HAP-1 (cell line): ENCODE measurements around the gene ITM2B.

ENCODE experiments used
- DNase-seq, 2 experiments: peaks; one replicate each; pipeline ENCODE4 v3.0.0-alpha.2; 2016 to 2020; ENCODE audit warnings: low spot score in 2 of 2
- H3K27me3 ChIP-seq: fragments of 250-450 bp; sonication (Bioruptor Pico); 2 replicates; pipeline ENCODE4 v1.5.1; 2020; ENCODE audit warnings: low read depth, mild to moderate bottlenecking, moderate library complexity
- H3K36me3 ChIP-seq: fragments of 250-450 bp; sonication (Bioruptor Pico); replicated peaks from 2 replicates; pipeline ENCODE4 v1.5.1; 2020; ENCODE audit warnings: mild to moderate bottlenecking
- H3K4me1 ChIP-seq: fragments of 250-450 bp; sonication (Bioruptor Pico); 2 replicates; pipeline ENCODE4 v1.5.1; 2020; ENCODE audit warnings: mild to moderate bottlenecking
- H3K4me3 ChIP-seq: fragments of 250-450 bp; sonication (Bioruptor Pico); 2 replicates; pipeline ENCODE4 v1.5.1; 2020; ENCODE audit warnings: mild to moderate bottlenecking, moderate library complexity
- H3K9me3 ChIP-seq: fragments of 250-450 bp; sonication (Bioruptor Pico); 2 replicates; pipeline ENCODE4 v1.5.1; 2020; ENCODE audit warnings: mild to moderate bottlenecking, moderate library complexity
- in situ Hi-C: fragments of 300-500 bp; cut with MboI; formaldehyde crosslinking; loops from 3 replicates; pipeline ENCODE4 v1.14.3; 2020; ENCODE audit warnings: low sequenced_read_pairs, inconsistent platforms, mixed read lengths

Gene ITM2B

GRCh38 chr13:48291730-48292129 lies 58.7 kb downstream of the ITM2B start:
- DNase-seq: no peak
- H3K27me3 ChIP-seq: peaks cover 14% of the 10 kb centered on the region
- in situ Hi-C loops: no loop called here

GRCh38 chr13:48292650-48293049 lies 59.6 kb downstream of the ITM2B start:
- Histone ChIP-seq H3K27me3 (peaks cover 14% of the 10 kb centered on the region), H3K4me1 (no peaks in the 10 kb centered on the region; the same call in 1 of the 2 replicates), H3K9me3 (no peaks in the 10 kb centered on the region), H3K4me3 (no peak overlapping the region), H3K36me3 (no peaks in the 10 kb centered on the region)
- in situ Hi-C loops: no loop called here
- no peak for DNase-seq

More at GRCh38 chr13:48291730-48292129, 58.7 kb downstream of the ITM2B start:
- Histone ChIP-seq H3K4me3 (no peak overlapping the region), H3K36me3 (no peaks in the 10 kb centered on the region), H3K4me1 (peaks cover 9% of the 10 kb centered on the region), H3K9me3 (no peaks in the 10 kb centered on the region)

- no peaks in the 10 kb centered on the region for H3K36me3 ChIP-seq
- no peaks in the 10 kb centered on the region for H3K4me1 ChIP-seq
- peaks cover 9% of the 10 kb centered on the region for H3K27me3 ChIP-seq
- H3K9me3 ChIP-seq: no peaks in the 10 kb centered on the region
- in situ Hi-C loops: no loop called here
- no peak for DNase-seq
- H3K4me3 ChIP-seq: no peak overlapping the region
Measured at GRCh38 chr13:48294653-48295052, 61.6 kb downstream of the ITM2B start.

GRCh38 chr13:48295271-48295670 lies 62.3 kb downstream of the ITM2B start:
- no peaks in the 10 kb centered on the region for H3K4me1 ChIP-seq
- no peaks in the 10 kb centered on the region for H3K36me3 ChIP-seq
- no peak for DNase-seq
- no peak overlapping the region for H3K4me3 ChIP-seq
- peaks cover 3% of the 10 kb centered on the region; the same call in 1 of the 2 replicates for H3K27me3 ChIP-seq
- H3K9me3 ChIP-seq: no peaks in the 10 kb centered on the region
- in situ Hi-C loops: no loop called here

- Histone ChIP-seq H3K4me3 (no peak overlapping the region), H3K9me3 (no peaks in the 10 kb centered on the region), H3K36me3 (0 out of 2 replicates have a peak, but pooled peaks cover 4% of the 10 kb centered on the region), H3K27me3 (no peaks in the 10 kb centered on the region), H3K4me1 (no peaks in the 10 kb centered on the region)
- in situ Hi-C loops: no loop called here
- DNase-seq: no peak
Measured at GRCh38 chr13:48296528-48296927, 63.5 kb downstream of the ITM2B start.

- DNase-seq: no peak
Measured at GRCh38 chr13:48297131-48297786, 64.3 kb downstream of the ITM2B start.

GRCh38 chr13:48299591-48299990 lies 66.6 kb downstream of the ITM2B start:
- DNase-seq: no peak

More at GRCh38 chr13:48297131-48297786, 64.3 kb downstream of the ITM2B start:
- in situ Hi-C loops: no loop called here
- no peaks in the 10 kb centered on the region for H3K9me3 ChIP-seq
- H3K36me3 ChIP-seq: 0 out of 2 replicates have a peak, but pooled peaks cover 4% of the 10 kb centered on the region
- no peaks in the 10 kb centered on the region for H3K27me3 ChIP-seq
- H3K4me3 ChIP-seq: no peak overlapping the region
- no peaks in the 10 kb centered on the region for H3K4me1 ChIP-seq

GRCh38 chr13:48302871-48303358 lies 69.9 kb downstream of the ITM2B start:
- DNase-seq: peak in 1 of 2 experiments; percentile 14
- Histone ChIP-seq H3K36me3 (0 out of 2 replicates have a peak, but pooled peaks cover 4% of the 10 kb centered on the region), H3K9me3 (no peaks in the 10 kb centered on the region), H3K27me3 (no peaks in the 10 kb centered on the region), H3K4me3 (peak overlapping the region; percentile 86), H3K4me1 (peaks cover 8% of the 10 kb centered on the region)
- in situ Hi-C loops: no loop called here

More at GRCh38 chr13:48299591-48299990, 66.6 kb downstream of the ITM2B start:
- Histone ChIP-seq H3K9me3 (no peaks in the 10 kb centered on the region), H3K27me3 (no peaks in the 10 kb centered on the region), H3K4me1 (0 out of 2 replicates have a peak, but pooled peaks cover 2% of the 10 kb centered on the region), H3K36me3 (0 out of 2 replicates have a peak, but pooled peaks cover 4% of the 10 kb centered on the region), H3K4me3 (no peak overlapping the region)
- in situ Hi-C loops: no loop called here

GRCh38 chr13:48303359-48304142 lies 70.5 kb downstream of the ITM2B start, which contains the start of gene RB1:
Gene RB1, plus strand, starts transcription at chr13:48303751. Its CDS starts 162 bp downstream, at chr13:48303913.
- DNase-seq: peak; percentile 86 to 90
- peaks cover 8% of the 10 kb centered on the region for H3K4me1 ChIP-seq
- 0 out of 2 replicates have a peak, but pooled peaks cover 4% of the 10 kb centered on the region for H3K36me3 ChIP-seq
- in situ Hi-C loops: no loop called here
- H3K27me3 ChIP-seq: no peaks in the 10 kb centered on the region
- no peaks in the 10 kb centered on the region for H3K9me3 ChIP-seq
- peak within 1 kb of the TSS; percentile 86 for H3K4me3 ChIP-seq

GRCh38 chr13:48304143-48304876 lies 71.3 kb downstream of the ITM2B start:
- Histone ChIP-seq H3K9me3 (no peaks in the 10 kb centered on the region), H3K4me3 (peak overlapping the region; percentile 86), H3K4me1 (peaks cover 11% of the 10 kb centered on the region), H3K36me3 (peaks cover 8% of the 10 kb centered on the region; the same call in 1 of the 2 replicates), H3K27me3 (no peaks in the 10 kb centered on the region)
- in situ Hi-C loops: no loop called here
- peak; percentile 43 to 56 for DNase-seq

GRCh38 chr13:48311223-48311622 lies 78.2 kb downstream of the ITM2B start:
- Histone ChIP-seq H3K4me3 (no peak overlapping the region), H3K9me3 (peaks cover 3% of the 10 kb centered on the region), H3K27me3 (no peaks in the 10 kb centered on the region), H3K4me1 (peaks cover 4% of the 10 kb centered on the region; the same call in 1 of the 2 replicates), H3K36me3 (peaks cover 20% of the 10 kb centered on the region)
- no peak for DNase-seq
- in situ Hi-C loops: no loop called here

GRCh38 chr13:48315969-48316650 lies 83.1 kb downstream of the ITM2B start:
- in situ Hi-C loops: no loop called here
- H3K36me3 ChIP-seq: peaks cover 8% of the 10 kb centered on the region; the same call in 1 of the 2 replicates

More at GRCh38 chr13:48315969-48316650, 83.1 kb downstream of the ITM2B start:
- no peak for DNase-seq
- Histone ChIP-seq H3K9me3 (peaks cover 3% of the 10 kb centered on the region), H3K4me1 (no peaks in the 10 kb centered on the region), H3K4me3 (no peak overlapping the region), H3K27me3 (no peaks in the 10 kb centered on the region)
